Natural killer cell (primary cell): ENCODE measurements around the gene FRK. TPM values are rescaled to one million over a fixed set of nuclear protein-coding genes. Genes with fewer than 3 reads are reported as not detected.

Source experiments
- ATAC-seq, 3 donors: fragments of 150-1000 bp in 2 of 3; fragments of 200-7000 bp in 1 of 3; cut with Tn5 transposase; 1 replicate in 1 of 3; 2 replicates in 2 of 3; pipeline ENCODE4 v1.10.0; 2021; ENCODE audit warnings: mild to moderate bottlenecking in 2 of 3, moderate library complexity in 2 of 3
- DNase-seq, 2 donors: peaks; one replicate each; pipeline versions ENCODE4 v3.0.0 to v3.0.0-alpha.2; 2013 to 2021; ENCODE audit warnings: mixed read lengths in 1 of 2
- H3K27ac ChIP-seq: one replicate; pipeline ENCODE4 v1.5.1; 2013; ENCODE audit warnings: mild to moderate bottlenecking, low read length
- H3K27me3 ChIP-seq: one replicate; pipeline ENCODE4 v1.6.1; 2013; ENCODE audit warnings: low read length; ENCODE audit not compliant: control insufficient read depth, insufficient read depth
- H3K36me3 ChIP-seq: one replicate; pipeline ENCODE4 v1.6.1; 2013; ENCODE audit warnings: low read length; ENCODE audit not compliant: control insufficient read depth, insufficient read depth
- H3K4me1 ChIP-seq: one replicate; pipeline ENCODE4 v1.6.1; 2013; ENCODE audit warnings: low read length; ENCODE audit not compliant: control insufficient read depth, insufficient read depth
- H3K4me3 ChIP-seq: one replicate; pipeline ENCODE4 v1.5.1; 2013; ENCODE audit warnings: low read length
- H3K9me3 ChIP-seq: one replicate; pipeline ENCODE4 v1.6.1; 2013; ENCODE audit warnings: low read length; ENCODE audit not compliant: control insufficient read depth, insufficient read depth
- H3K27ac Mint-ChIP-seq, 2 donors: one replicate each; pipeline ENCODE4 v1.8.0; 2022; ENCODE audit warnings: mild to moderate bottlenecking in 2 of 2, mixed read lengths in 2 of 2, moderate library complexity in 1 of 2
- H3K27me3 Mint-ChIP-seq, 2 donors: one replicate each; pipeline ENCODE4 v1.8.0; 2022; ENCODE audit warnings: low read depth in 2 of 2, mixed read lengths in 2 of 2
- H3K36me3 Mint-ChIP-seq: one replicate; pipeline ENCODE4 v1.8.0; 2022; ENCODE audit warnings: mixed read lengths
- H3K4me1 Mint-ChIP-seq, 2 donors: one replicate each; pipeline ENCODE4 v1.8.0; 2022; ENCODE audit warnings: mixed read lengths in 2 of 2
- H3K4me3 Mint-ChIP-seq: one replicate; pipeline ENCODE4 v1.8.0; 2022; ENCODE audit warnings: mild to moderate bottlenecking, moderate library complexity, mixed read lengths
- H3K9me3 Mint-ChIP-seq, 2 donors: one replicate each; pipeline ENCODE4 v1.8.0; 2022; ENCODE audit warnings: mixed read lengths in 2 of 2
- CTCF ChIP-seq: fragments of 200-600 bp; IDR thresholded peaks from one replicate; pipeline ENCODE4 v1.8.0; 2022; ENCODE audit warnings: antibody characterized with exemption
- WGBS: methylation state at CpG from one replicate; pipeline ENCODE4 v1.1.7; 2013; ENCODE audit warnings: missing lambda C conversion rate; ENCODE audit not compliant: insufficient coverage; 5-methylcytosine and 5-hydroxymethylcytosine counted together
- intact Hi-C: fragments of 100-400 bp; cut with micrococcal nuclease; formaldehyde crosslinking; loops from one replicate; pipeline ENCODE4 v1.14.2; 2022
- total RNA-seq, 4 donors: library from RNA; stranded (reverse); fragments of 120-200 nt in 1 of 4; gene quantifications; one replicate each; pipeline versions ENCODE4 v1.2.3 to v1.2.4, GENCODE V29; 2013 to 2022

The FRK gene
- total RNA-seq, 3 donors from 2014 or later (not counting 1 experiment from before 2014, with no cell fraction given): not detected

- Mint-ChIP-seq H3K27me3 (peaks cover 0 to 3% of the 10 kb centered on the region in 2 donors), H3K27ac (no peak overlapping the region), H3K9me3 (no peaks in the 10 kb centered on the region), H3K4me3 (no peak overlapping the region), H3K4me1 (no peaks in the 10 kb centered on the region), H3K36me3 (no peaks in the 10 kb centered on the region)
- intact Hi-C loops: no loop called here
- TF ChIP-seq CTCF: no peak
- no peaks in the 10 kb centered on the region for H3K9me3 ChIP-seq
- DNase-seq (no peak), ATAC-seq (no peak)
- no peaks in the 10 kb centered on the region for H3K36me3 ChIP-seq
- no peaks in the 10 kb centered on the region for H3K4me1 ChIP-seq
- H3K27ac ChIP-seq: no peak overlapping the region
- H3K4me3 ChIP-seq: no peak overlapping the region
- H3K27me3 ChIP-seq: no peaks in the 10 kb centered on the region
- 98% methylated on average over 3 of the region's 4 CpGs for WGBS
Observed at GRCh38 chr6:116004841-116005815, 55.6 kb downstream of the FRK start.

GRCh38 chr6:116003668-116004067 lies 57.0 kb downstream of the FRK start:
- Histone ChIP-seq H3K27ac (no peak overlapping the region), H3K27me3 (no peaks in the 10 kb centered on the region), H3K4me1 (no peaks in the 10 kb centered on the region), H3K9me3 (no peaks in the 10 kb centered on the region), H3K36me3 (no peaks in the 10 kb centered on the region), H3K4me3 (no peak overlapping the region)
- H3K27ac Mint-ChIP-seq: no peak overlapping the region
- intact Hi-C loops: no loop called here
- TF ChIP-seq CTCF: no peak
- no peaks in the 10 kb centered on the region for H3K36me3 Mint-ChIP-seq
- no peak overlapping the region for H3K4me3 Mint-ChIP-seq
- peaks cover 0 to 3% of the 10 kb centered on the region in 2 donors for H3K27me3 Mint-ChIP-seq
- whole genome bisulfite sequencing: 100% methylated on average over 1 of the region's 3 CpGs
- no peaks in the 10 kb centered on the region for H3K4me1 Mint-ChIP-seq
- DNase-seq: no peak
- ATAC-seq: no peak
- H3K9me3 Mint-ChIP-seq: no peaks in the 10 kb centered on the region

GRCh38 chr6:116002756-116003155 lies 57.9 kb downstream of the FRK start:
- Histone ChIP-seq H3K27me3 (no peaks in the 10 kb centered on the region), H3K9me3 (no peaks in the 10 kb centered on the region), H3K27ac (no peak overlapping the region), H3K4me3 (no peak overlapping the region), H3K36me3 (no peaks in the 10 kb centered on the region), H3K4me1 (no peaks in the 10 kb centered on the region)
- Mint-ChIP-seq H3K4me1 (no peaks in the 10 kb centered on the region), H3K36me3 (no peaks in the 10 kb centered on the region), H3K27ac (no peak overlapping the region), H3K4me3 (no peak overlapping the region), H3K9me3 (peaks cover 0 to 2% of the 10 kb centered on the region in 2 donors), H3K27me3 (peaks cover 0 to 3% of the 10 kb centered on the region in 2 donors)
- WGBS: 95% methylated on average over 4 of the region's 5 CpGs
- TF ChIP-seq CTCF: no peak
- no peak for ATAC-seq
- intact Hi-C loops: no loop called here
- no peak for DNase-seq
